ENCODE measurements around the gene LILRA5.
"Not testable (repeated sequence)": the region's sequence is repeated elsewhere in the genome, so short reads cannot be mapped to it uniquely, and the experiment has no call there.

LILRA5 gene

DNA sequence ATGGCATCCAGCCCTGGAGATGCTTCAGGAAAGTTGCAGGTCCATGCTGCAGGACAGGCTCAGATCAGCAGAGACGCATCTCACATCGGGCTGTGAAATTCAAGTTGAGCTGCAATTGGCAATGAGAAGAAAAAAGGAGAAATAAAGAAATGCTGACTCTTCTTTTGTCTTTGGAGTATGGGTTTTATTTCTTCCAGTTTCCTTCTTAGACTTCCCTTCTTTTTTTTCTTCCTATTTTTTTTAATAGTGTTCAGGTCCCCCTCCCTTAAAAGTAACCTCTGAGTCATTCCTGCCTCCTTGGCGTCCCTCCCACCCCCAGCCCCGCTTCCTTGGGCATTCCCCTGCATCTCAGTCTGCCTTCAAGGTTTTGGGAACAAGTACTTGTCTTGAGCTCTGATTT is 41.4 kb downstream of the LILRA5 start:
- no CpG with 5 or more reads among the region's 4 CpGs for WGBS (ENCODE audit: insufficient coverage)
- H3K9me3 ChIP-seq (ENCODE audit: control extremely low read depth in 1 of 5, control insufficient read depth in 4 of 5, insufficient read depth in 2 of 5, low read depth in 1 of 5, low read length in 4 of 5); CTCF ChIA-PET; H3K4me1 ChIP-seq (ENCODE audit: control extremely low read depth in 1 of 4, control insufficient read depth in 4 of 4, insufficient read depth in 4 of 4, low read length in 3 of 4); H3K36me3 ChIP-seq (ENCODE audit: control insufficient read depth in 4 of 4, insufficient read depth in 4 of 4, low read length in 3 of 4); H3K4me3 ChIP-seq (ENCODE audit: control insufficient read depth in 1 of 7, extremely low read depth in 1 of 7, insufficient read depth in 4 of 7, low read depth in 2 of 7, low read length in 6 of 7); H3K27me3 ChIP-seq (replicated peaks in 2 of 5; ENCODE audit: control insufficient read depth in 4 of 5, insufficient read depth in 5 of 5, low read length in 4 of 5); DNase-seq; H3K27ac ChIP-seq (ENCODE audit: insufficient read depth in 1 of 2, low read depth in 1 of 2, low read length in 2 of 2, poor library complexity in 1 of 2, severe bottlenecking in 2 of 2); POLR2A ChIA-PET: not testable (repeated sequence)

DNA sequence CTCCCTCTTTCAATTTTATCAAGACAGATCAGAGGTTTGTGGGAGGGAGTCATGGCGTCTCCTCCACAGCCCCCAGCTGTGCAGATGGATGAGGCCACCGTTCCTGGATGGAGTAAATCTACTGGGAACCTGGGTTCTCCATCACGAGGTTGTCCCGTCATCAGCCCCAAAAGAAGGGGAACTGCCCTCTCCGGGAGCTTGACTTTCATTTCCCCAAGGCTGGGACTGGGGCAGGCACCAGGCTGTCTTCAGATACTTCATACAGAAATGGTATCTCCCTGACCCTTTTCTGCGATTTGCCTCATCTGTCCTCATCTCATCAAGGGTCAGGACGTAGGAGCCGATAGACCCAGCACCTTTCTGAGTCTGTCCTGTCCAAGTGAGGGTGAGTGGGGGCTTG is 41.9 kb downstream of the LILRA5 start:
- Histone ChIP-seq H3K27ac (ENCODE audit: insufficient read depth in 1 of 2, low read depth in 1 of 2, low read length in 2 of 2, poor library complexity in 1 of 2, severe bottlenecking in 2 of 2) (no peak overlapping the region), H3K36me3 (ENCODE audit: control insufficient read depth in 4 of 4, insufficient read depth in 4 of 4, low read length in 3 of 4) (peaks cover 0 to 5% (median 1%) of the 10 kb centered on the region in 4 experiments), H3K4me3 (ENCODE audit: control insufficient read depth in 1 of 7, extremely low read depth in 1 of 7, insufficient read depth in 4 of 7, low read depth in 2 of 7, low read length in 6 of 7) (no peak overlapping the region), H3K4me1 (ENCODE audit: control extremely low read depth in 1 of 4, control insufficient read depth in 4 of 4, insufficient read depth in 4 of 4, low read length in 3 of 4) (peaks cover 0 to 8% (median 5%) of the 10 kb centered on the region in 4 experiments), H3K27me3 (replicated peaks in 2 of 5; ENCODE audit: control insufficient read depth in 4 of 5, insufficient read depth in 5 of 5, low read length in 4 of 5) (no peaks in the 10 kb centered on the region), H3K9me3 (ENCODE audit: control extremely low read depth in 1 of 5, control insufficient read depth in 4 of 5, insufficient read depth in 2 of 5, low read depth in 1 of 5, low read length in 4 of 5) (no peaks in the 10 kb centered on the region)
- 83% methylated on average over 5 of the region's 8 CpGs for WGBS (ENCODE audit: insufficient coverage)
- CTCF ChIA-PET: interaction anchor here (0.8 kb wide), 1 partner anchor 72 kb away, joined by 3 read pairs; no protein-coding TSS in a partner anchor
- POLR2A ChIA-PET: interaction anchor here (0.5 kb wide), 1 partner anchor 423 kb away, joined by 3 read pairs; no protein-coding TSS in a partner anchor
- no peak for DNase-seq

DNA sequence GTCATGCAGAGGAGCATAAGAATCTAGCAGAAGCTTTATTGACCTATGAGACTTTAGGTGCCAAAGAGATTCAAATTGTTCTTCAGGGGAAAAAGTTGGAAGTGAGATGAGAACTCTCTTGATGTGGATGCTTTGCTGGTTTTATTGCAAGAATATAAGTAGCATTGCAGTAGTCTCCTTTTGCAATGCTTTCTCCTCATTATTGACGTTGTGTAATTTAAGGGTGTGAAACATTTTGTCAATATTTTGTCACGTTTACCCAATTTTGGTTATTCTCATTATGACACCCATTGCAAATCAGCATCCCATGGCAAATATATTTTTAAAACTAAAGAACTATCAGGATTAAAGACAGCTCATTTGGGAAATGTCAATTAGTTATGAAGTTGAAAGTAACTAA is 44.0 kb downstream of the LILRA5 start:
- Histone ChIP-seq H3K9me3 (ENCODE audit: control extremely low read depth in 1 of 5, control insufficient read depth in 4 of 5, insufficient read depth in 2 of 5, low read depth in 1 of 5, low read length in 4 of 5) (no peaks in the 10 kb centered on the region), H3K27me3 (replicated peaks in 2 of 5; ENCODE audit: control insufficient read depth in 4 of 5, insufficient read depth in 5 of 5, low read length in 4 of 5) (no peaks in the 10 kb centered on the region), H3K36me3 (ENCODE audit: control insufficient read depth in 4 of 4, insufficient read depth in 4 of 4, low read length in 3 of 4) (no peaks in the 10 kb centered on the region), H3K27ac (ENCODE audit: insufficient read depth in 1 of 2, low read depth in 1 of 2, low read length in 2 of 2, poor library complexity in 1 of 2, severe bottlenecking in 2 of 2) (no peak overlapping the region), H3K4me3 (ENCODE audit: control insufficient read depth in 1 of 7, extremely low read depth in 1 of 7, insufficient read depth in 4 of 7, low read depth in 2 of 7, low read length in 6 of 7) (no peak overlapping the region), H3K4me1 (ENCODE audit: control extremely low read depth in 1 of 4, control insufficient read depth in 4 of 4, insufficient read depth in 4 of 4, low read length in 3 of 4) (peaks cover 0 to 10% (median 5%) of the 10 kb centered on the region in 4 experiments)
- WGBS (ENCODE audit: insufficient coverage): no CpG with 5 or more reads among the region's 2 CpGs
- ChIA-PET CTCF (interaction anchor here (1.0 to 1.5 kb wide), 3 partner anchors 12 to 95 kb away, joined by 3 to 6 read pairs (median 3); partner anchors contain the start of gene LILRB2), POLR2A (no interaction called here)
- DNase-seq: no peak

DNA sequence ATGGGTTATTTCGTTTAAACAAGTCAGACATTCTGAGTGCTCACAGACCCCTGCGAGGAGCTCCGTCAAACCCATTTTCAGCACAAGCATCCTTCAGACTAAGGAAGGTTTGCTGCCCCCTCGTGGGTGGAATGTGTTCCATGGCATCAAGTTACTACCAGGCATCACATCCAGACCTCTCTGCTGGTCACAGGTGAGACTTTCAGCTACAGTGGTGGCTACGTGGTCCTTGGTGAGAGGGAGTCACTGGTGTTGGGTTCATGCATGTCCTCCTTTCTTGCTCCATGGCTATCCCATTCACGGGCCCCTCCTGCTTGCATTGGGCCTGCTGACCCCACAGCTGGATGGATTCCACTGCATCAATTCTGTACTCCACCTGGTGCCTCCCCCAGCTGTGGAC is 46.8 kb downstream of the LILRA5 start:
- H3K9me3 ChIP-seq (ENCODE audit: control extremely low read depth in 1 of 5, control insufficient read depth in 4 of 5, insufficient read depth in 2 of 5, low read depth in 1 of 5, low read length in 4 of 5): no peaks in the 10 kb centered on the region
- H3K4me1 ChIP-seq (ENCODE audit: control extremely low read depth in 1 of 4, control insufficient read depth in 4 of 4, insufficient read depth in 4 of 4, low read length in 3 of 4): peaks cover 0 to 2% (median under 1%) of the 10 kb centered on the region in 4 experiments
- H3K27me3 ChIP-seq (replicated peaks in 2 of 5; ENCODE audit: control insufficient read depth in 4 of 5, insufficient read depth in 5 of 5, low read length in 4 of 5): no peaks in the 10 kb centered on the region
- ChIA-PET CTCF (interaction anchor here (0.7 to 3.4 kb wide), 35 partner anchors 10 to 150 kb away, joined by 3 to 17 read pairs (median 5); partner anchors contain the start of genes LILRB3, TMC4 and TTYH1), POLR2A (interaction anchor here (0.5 to 0.6 kb wide), 2 partner anchors 20 to 77 kb away, joined by 3 read pairs; no protein-coding TSS in a partner anchor)
- DNase-seq: peak; percentile 80 to 91 (median 86)
- H3K36me3 ChIP-seq (ENCODE audit: control insufficient read depth in 4 of 4, insufficient read depth in 4 of 4, low read length in 3 of 4): no peaks in the 10 kb centered on the region
- no peak overlapping the region for H3K27ac ChIP-seq (ENCODE audit: insufficient read depth in 1 of 2, low read depth in 1 of 2, low read length in 2 of 2, poor library complexity in 1 of 2, severe bottlenecking in 2 of 2)
- no peak overlapping the region for H3K4me3 ChIP-seq (ENCODE audit: control insufficient read depth in 1 of 7, extremely low read depth in 1 of 7, insufficient read depth in 4 of 7, low read depth in 2 of 7, low read length in 6 of 7)
- 11% methylated on average over 6 of the region's 6 CpGs for WGBS (ENCODE audit: insufficient coverage)

DNA sequence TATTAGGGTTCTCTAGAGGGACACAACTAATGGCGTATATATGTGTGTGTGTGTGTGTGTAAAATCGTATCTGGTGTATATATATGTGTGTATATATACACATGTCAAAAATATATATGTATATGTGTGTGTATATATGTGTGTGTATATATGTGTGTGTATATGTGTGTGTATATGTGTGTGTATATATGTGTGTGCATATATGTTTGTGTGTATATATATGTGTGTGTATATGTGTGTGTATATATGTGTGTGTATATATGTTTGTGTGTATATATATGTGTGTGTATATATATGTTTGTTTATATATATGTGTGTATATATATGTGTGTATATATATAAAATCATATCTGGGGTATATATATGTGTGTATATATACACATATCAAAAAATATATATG is 50.5 kb downstream of the LILRA5 start:
- Histone ChIP-seq H3K4me3 (ENCODE audit: control insufficient read depth in 1 of 7, extremely low read depth in 1 of 7, insufficient read depth in 4 of 7, low read depth in 2 of 7, low read length in 6 of 7) (no peak overlapping the region), H3K9me3 (ENCODE audit: control extremely low read depth in 1 of 5, control insufficient read depth in 4 of 5, insufficient read depth in 2 of 5, low read depth in 1 of 5, low read length in 4 of 5) (no peaks in the 10 kb centered on the region), H3K4me1 (ENCODE audit: control extremely low read depth in 1 of 4, control insufficient read depth in 4 of 4, insufficient read depth in 4 of 4, low read length in 3 of 4) (peaks cover 0 to 2% (median 0%) of the 10 kb centered on the region in 4 experiments), H3K27ac (ENCODE audit: insufficient read depth in 1 of 2, low read depth in 1 of 2, low read length in 2 of 2, poor library complexity in 1 of 2, severe bottlenecking in 2 of 2) (no peak overlapping the region), H3K27me3 (replicated peaks in 2 of 5; ENCODE audit: control insufficient read depth in 4 of 5, insufficient read depth in 5 of 5, low read length in 4 of 5) (peaks cover 0 to 2% (median 0%) of the 10 kb centered on the region in 5 experiments), H3K36me3 (ENCODE audit: control insufficient read depth in 4 of 4, insufficient read depth in 4 of 4, low read length in 3 of 4) (no peaks in the 10 kb centered on the region)
- DNase-seq: no peak
- POLR2A ChIA-PET: no interaction called here
- no CpG with 5 or more reads among the region's 2 CpGs for WGBS (ENCODE audit: insufficient coverage)
- CTCF ChIA-PET: interaction anchor here (1.3 kb wide), 1 partner anchor 37 kb away, joined by 3 read pairs; no protein-coding TSS in a partner anchor

DNA sequence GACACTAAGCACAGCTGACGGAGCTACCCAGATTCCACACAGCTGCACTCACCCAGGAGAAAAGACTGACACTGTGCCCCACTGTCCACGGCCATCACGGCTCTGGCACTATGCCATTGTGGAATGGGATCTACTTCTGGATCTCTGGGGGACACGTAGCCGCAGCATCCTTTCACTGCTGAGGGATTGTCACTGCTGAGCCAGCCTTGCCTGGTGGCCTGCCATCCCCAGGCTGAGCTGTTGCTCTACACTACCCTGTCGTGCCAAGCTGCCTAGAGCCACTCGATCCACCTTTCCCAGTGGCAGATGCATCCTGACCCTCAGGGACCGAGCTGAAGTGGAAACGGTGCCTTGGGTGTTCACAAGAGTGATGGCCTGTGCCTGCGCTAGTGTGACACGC is 50.9 kb downstream of the LILRA5 start:
- Histone ChIP-seq H3K27me3 (replicated peaks in 2 of 5; ENCODE audit: control insufficient read depth in 4 of 5, insufficient read depth in 5 of 5, low read length in 4 of 5) (peaks cover 0 to 7% (median 0%) of the 10 kb centered on the region in 5 experiments), H3K9me3 (ENCODE audit: control extremely low read depth in 1 of 5, control insufficient read depth in 4 of 5, insufficient read depth in 2 of 5, low read depth in 1 of 5, low read length in 4 of 5) (no peaks in the 10 kb centered on the region), H3K36me3 (ENCODE audit: control insufficient read depth in 4 of 4, insufficient read depth in 4 of 4, low read length in 3 of 4) (no peaks in the 10 kb centered on the region), H3K4me1 (ENCODE audit: control extremely low read depth in 1 of 4, control insufficient read depth in 4 of 4, insufficient read depth in 4 of 4, low read length in 3 of 4) (peaks cover 0 to 2% (median 0%) of the 10 kb centered on the region in 4 experiments), H3K4me3 (ENCODE audit: control insufficient read depth in 1 of 7, extremely low read depth in 1 of 7, insufficient read depth in 4 of 7, low read depth in 2 of 7, low read length in 6 of 7) (no peak overlapping the region), H3K27ac (ENCODE audit: insufficient read depth in 1 of 2, low read depth in 1 of 2, low read length in 2 of 2, poor library complexity in 1 of 2, severe bottlenecking in 2 of 2) (no peak overlapping the region)
- ChIA-PET CTCF (interaction anchor here (0.9 to 1.3 kb wide), 2 partner anchors 25 to 37 kb away, joined by 3 read pairs; no protein-coding TSS in a partner anchor), POLR2A (no interaction called here)
- DNase-seq: no peak
- WGBS (ENCODE audit: insufficient coverage): 92% methylated on average over 9 of the region's 11 CpGs

DNA sequence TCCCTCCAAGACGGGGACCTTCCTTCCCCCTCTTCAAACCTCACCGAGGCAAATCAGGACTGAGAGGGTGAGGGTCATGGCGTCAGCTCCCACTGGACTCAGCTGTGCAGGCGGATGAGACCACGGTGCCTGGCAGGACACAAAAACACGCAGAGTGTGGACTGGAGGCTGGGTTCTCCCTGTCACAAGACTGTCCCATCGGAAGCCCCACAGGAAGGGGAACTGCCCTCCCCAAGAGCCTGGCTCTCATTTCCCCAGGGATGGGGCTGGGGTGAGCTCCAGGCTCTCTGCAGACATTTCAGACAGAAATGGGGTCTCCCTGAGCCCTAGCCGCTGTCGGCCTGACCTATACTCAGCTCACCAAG is 55.9 kb downstream of the LILRA5 start, which contains the start of gene LILRB5:
LILRB5 (minus strand) TSS at position 158 of the 365 bp plus-strand sequence; CDS start at position 78, 80 bp downstream.
- no peaks in the 10 kb centered on the region for H3K9me3 ChIP-seq (ENCODE audit: control extremely low read depth in 1 of 5, control insufficient read depth in 4 of 5, insufficient read depth in 2 of 5, low read depth in 1 of 5, low read length in 4 of 5)
- POLR2A ChIA-PET: no interaction called here
- no peaks in the 10 kb centered on the region for H3K36me3 ChIP-seq (ENCODE audit: control insufficient read depth in 4 of 4, insufficient read depth in 4 of 4, low read length in 3 of 4)
- H3K4me3 ChIP-seq (ENCODE audit: control insufficient read depth in 1 of 7, extremely low read depth in 1 of 7, insufficient read depth in 4 of 7, low read depth in 2 of 7, low read length in 6 of 7): no peak within 1 kb of the TSS
- no peak for DNase-seq
- no peaks in the 10 kb centered on the region for H3K4me1 ChIP-seq (ENCODE audit: control extremely low read depth in 1 of 4, control insufficient read depth in 4 of 4, insufficient read depth in 4 of 4, low read length in 3 of 4)
- peaks cover 0 to 9% (median 0%) of the 10 kb centered on the region in 5 experiments for H3K27me3 ChIP-seq (replicated peaks in 2 of 5; ENCODE audit: control insufficient read depth in 4 of 5, insufficient read depth in 5 of 5, low read length in 4 of 5)
- H3K27ac ChIP-seq (ENCODE audit: insufficient read depth in 1 of 2, low read depth in 1 of 2, low read length in 2 of 2, poor library complexity in 1 of 2, severe bottlenecking in 2 of 2): no peak within 1 kb of the TSS
- 86% methylated on average over 9 of the region's 9 CpGs for WGBS (ENCODE audit: insufficient coverage)
- CTCF ChIA-PET: interaction anchor here (0.8 to 1.0 kb wide), 3 partner anchors 10 to 89 kb away, joined by 3 to 4 read pairs (median 3); no protein-coding TSS in a partner anchor
